HG02759 (cell line): Measurements from ENCODE around the gene MPRIP.
"Not testable (repeated sequence)": the region's sequence is repeated elsewhere in the genome, so short reads cannot be mapped to it uniquely, and the experiment has no call there.

Experiments used
- ATAC-seq: cut with Tn5 transposase; IDR thresholded peaks from one replicate; pipeline ENCODE4 v1.9.1; 2021; ENCODE audit warnings: mild to moderate bottlenecking, moderate library complexity; ENCODE audit not compliant: unreplicated experiment

MPRIP gene

GRCh38 chr17:17122781-17123483 is 80.7 kb downstream of the MPRIP start:
- no peak for ATAC-seq

- ATAC-seq, result no peak
Measured at GRCh38 chr17:17124341-17124740, 82.1 kb downstream of the MPRIP start.

GRCh38 chr17:17125136-17126084 is 83.2 kb downstream of the MPRIP start:
- ATAC-seq, result no peak

- no peak for ATAC-seq
Measured at GRCh38 chr17:17126131-17127110, 84.2 kb downstream of the MPRIP start.

- no peak for ATAC-seq
Measured at GRCh38 chr17:17127156-17127555, 84.9 kb downstream of the MPRIP start.

GRCh38 chr17:17127730-17128291 is 85.6 kb downstream of the MPRIP start:
- ATAC-seq, result no peak

- ATAC-seq, result no peak
Measured at GRCh38 chr17:17128476-17129075, 86.3 kb downstream of the MPRIP start.

GRCh38 chr17:17129466-17129865 is 87.2 kb downstream of the MPRIP start:
- ATAC-seq, result no peak

- ATAC-seq, result no peak
Measured at GRCh38 chr17:17130077-17130844, 88.0 kb downstream of the MPRIP start.

- no peak for ATAC-seq
Measured at GRCh38 chr17:17131839-17132238, 89.6 kb downstream of the MPRIP start.

GRCh38 chr17:17132746-17133145 is 90.5 kb downstream of the MPRIP start:
- ATAC-seq, result no peak

GRCh38 chr17:17134051-17134956 is 92.0 kb downstream of the MPRIP start:
- ATAC-seq, result no peak

- ATAC-seq, result no peak
Measured at GRCh38 chr17:17134957-17135333, 92.7 kb downstream of the MPRIP start.

GRCh38 chr17:17136221-17136620 is 94.0 kb downstream of the MPRIP start:
- ATAC-seq, result not testable (repeated sequence)

GRCh38 chr17:17137731-17138585 is 95.7 kb downstream of the MPRIP start:
- peak; percentile 82 for ATAC-seq

- no peak for ATAC-seq
Measured at GRCh38 chr17:17139972-17140589, 97.8 kb downstream of the MPRIP start.

- no peak for ATAC-seq
Measured at GRCh38 chr17:17140590-17140980, 98.3 kb downstream of the MPRIP start.
